A549 treated with CpdA at 1 μM for 4 hours (cell line): ENCODE results near the gene LPO. TPM values are rescaled to one million over a fixed set of nuclear protein-coding genes. Genes with fewer than 3 reads are reported as not detected.

Source experiments
- total RNA-seq: library from RNA; stranded (reverse); fragments of 200-300 nt; extraction: Qiagen RNA extraction; gene quantifications from 5 replicates; pipeline ENCODE4 v1.2.3, GENCODE V29; 2022; ENCODE audit warnings: low read depth

The LPO gene
- total RNA-seq, result not detected in 5 replicates

GRCh38 chr17:58238147-58238634 lies at the start of gene LPO:
TSS of gene LPO (plus strand) at chr17:58238584. CDS start at chr17:58242980, 4,396 bp downstream.

GRCh38 chr17:58192612-58193011 lies 45.8 kb upstream of the LPO start, which contains the start of gene EPX:
TSS of gene EPX (plus strand) at chr17:58192726. CDS start at chr17:58192847, 121 bp downstream.

GRCh38 chr17:58219007-58219788 lies 19.2 kb upstream of the LPO start, which contains the start of gene MKS1:
TSS of gene MKS1 (minus strand) at chr17:58219255. CDS start at chr17:58219230, 25 bp downstream.

GRCh38 chr17:58280480-58281217 lies 42.3 kb downstream of the LPO start, which contains the start of gene MPO:
TSS of gene MPO (minus strand) at chr17:58280935. CDS start at chr17:58280758, 177 bp downstream.

Other genes with a start within 250 kb of the LPO start
- gene SRSF1, start 231.3 kb upstream of the LPO start, total RNA-seq, result 257 to 295 TPM (median 264 TPM) in 5 replicates
- 20.0 to 23.6 TPM (median 22.9 TPM) in 5 replicates for gene DYNLL2, start 155.2 kb upstream of the LPO start, total RNA-seq
- 0.01 to 0.03 TPM in 2 of 5 replicates, not detected in the others for gene OR4D1, start 90.2 kb upstream of the LPO start, total RNA-seq
- gene OR4D2, start 71.6 kb upstream of the LPO start, total RNA-seq, result not detected in 5 replicates
- gene EPX, start 45.9 kb upstream of the LPO start, total RNA-seq, result not detected in 5 replicates
- 9.4 to 12.3 TPM (median 12.1 TPM) in 5 replicates for gene MKS1, start 19.3 kb upstream of the LPO start, total RNA-seq
- not detected in 5 replicates for gene MPO, start 42.4 kb downstream of the LPO start, total RNA-seq
- not detected in 5 replicates for gene TSPOAP1, start 90.2 kb downstream of the LPO start, total RNA-seq
- 92.6 to 176 TPM (median 152 TPM) in 5 replicates for gene SUPT4H1, start 113.6 kb downstream of the LPO start, total RNA-seq
- gene RNF43, start 178.9 kb downstream of the LPO start, total RNA-seq, result 0.12 to 0.61 TPM (median 0.27 TPM) in 5 replicates
- not detected in 5 replicates for gene HSF5, start 249.8 kb downstream of the LPO start, total RNA-seq